ENCODE measurements around the gene ZNF853.

GRCh38 chr7:6639032-6639431 is 23.6 kb downstream of the ZNF853 start:
- TF ChIP-seq SUZ12 (IDR thresholded peaks at IDR 0.05; ENCODE audit: extremely low read depth, insufficient read depth, insufficient read length) = no peak
- TF ChIP-seq ZNF274 (IDR thresholded peaks at IDR 0.05; ENCODE audit: low read depth, low read length) = no peak

All from NT2/D1 (cell line).